Stimulated activated CD8-positive, alpha-beta memory T cell treated with anti-CD3 and anti-CD28 coated beads, Interleukin-2, amount 100 ng/mL, for 48 hours (primary cell): ENCODE data around the gene UVSSA.

Experiments used
- DNase-seq, 2 donors: peaks; one replicate each; pipeline ENCODE4 v3.0.0-alpha.2; 2020; ENCODE audit warnings: low read depth in 2 of 2

Gene UVSSA

GRCh38 chr4:1407657-1408333 lies 60.8 kb downstream of the UVSSA start:
- DNase-seq: no peak

GRCh38 chr4:1408418-1408817 lies 61.4 kb downstream of the UVSSA start:
- DNase-seq: no peak

- no peak for DNase-seq
Observed at GRCh38 chr4:1409079-1409478, 62.1 kb downstream of the UVSSA start.

GRCh38 chr4:1409491-1410425 lies 62.8 kb downstream of the UVSSA start:
- no peak for DNase-seq

GRCh38 chr4:1410491-1411325 lies 63.7 kb downstream of the UVSSA start:
- DNase-seq: peak; percentile 45 to 46

DNA sequence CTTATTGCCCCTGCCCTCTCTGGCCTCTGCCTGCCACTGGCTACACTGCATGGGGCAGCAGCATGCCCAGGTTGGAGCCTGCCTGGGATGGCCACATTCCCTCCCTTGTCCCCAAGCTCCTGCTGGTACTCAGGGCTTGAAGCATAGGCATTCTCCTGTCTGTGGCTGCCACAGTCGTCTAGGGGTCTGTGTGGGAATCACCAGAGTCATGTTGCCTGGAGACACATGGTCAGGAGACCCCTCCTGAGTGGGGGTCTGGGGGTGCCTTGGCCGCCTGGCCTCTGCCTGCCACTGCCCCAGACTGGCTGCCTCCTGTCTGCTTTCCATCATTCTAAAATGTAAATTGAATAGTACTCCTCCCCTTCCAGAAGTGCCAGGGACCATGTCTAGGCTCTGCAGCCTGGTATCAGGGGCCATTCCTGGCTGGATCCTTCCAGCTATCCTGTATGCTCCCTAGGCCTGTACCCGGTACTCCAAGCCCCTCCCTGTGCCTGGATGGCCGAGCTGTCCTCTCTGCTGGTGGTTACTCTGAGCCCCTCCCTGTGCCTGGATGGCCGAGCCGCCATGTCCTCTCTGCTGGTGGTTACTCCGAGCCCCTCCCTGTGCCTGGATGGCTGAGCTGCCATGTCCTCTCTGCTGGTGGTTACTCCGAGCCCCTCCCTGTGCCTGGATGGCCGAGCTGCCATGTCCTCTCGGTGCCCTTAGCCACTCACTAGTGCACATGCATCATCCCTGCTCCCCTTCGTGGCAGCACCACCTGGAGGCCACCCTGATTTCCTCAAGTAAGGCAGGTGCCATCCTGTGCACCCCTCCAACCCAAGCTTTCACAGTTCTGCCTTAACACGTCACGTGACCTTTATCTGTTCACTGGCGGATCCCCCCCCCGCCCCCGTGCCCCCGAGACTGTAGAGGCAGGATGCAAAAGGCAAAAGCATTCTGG lies 64.7 kb downstream of the UVSSA start:
- no peak for DNase-seq

GRCh38 chr4:1412376-1413203 lies 65.6 kb downstream of the UVSSA start:
- DNase-seq: no peak

DNA sequence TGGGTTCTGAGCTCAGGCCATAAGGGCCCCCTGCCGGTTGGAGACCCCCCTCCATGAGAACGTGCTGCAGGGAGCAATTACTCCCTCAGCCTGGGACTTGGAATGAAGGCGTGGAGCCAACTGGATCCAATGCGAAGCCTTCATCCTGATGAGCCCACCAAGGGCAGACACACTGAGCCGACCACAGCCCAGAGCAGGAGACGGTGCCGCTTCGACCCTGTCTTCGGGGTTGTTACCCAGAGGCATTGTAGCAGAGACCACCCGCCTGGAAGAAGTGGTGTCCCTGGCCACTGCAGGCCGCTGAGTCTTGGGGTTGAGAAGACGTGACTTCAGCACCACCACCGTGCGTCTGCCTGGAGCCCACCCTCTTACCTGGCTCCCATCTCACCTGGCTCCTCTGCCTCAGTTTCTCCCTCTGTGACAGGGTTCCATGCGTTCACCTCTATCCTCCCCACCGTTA lies 66.2 kb downstream of the UVSSA start:
- no peak for DNase-seq

DNA sequence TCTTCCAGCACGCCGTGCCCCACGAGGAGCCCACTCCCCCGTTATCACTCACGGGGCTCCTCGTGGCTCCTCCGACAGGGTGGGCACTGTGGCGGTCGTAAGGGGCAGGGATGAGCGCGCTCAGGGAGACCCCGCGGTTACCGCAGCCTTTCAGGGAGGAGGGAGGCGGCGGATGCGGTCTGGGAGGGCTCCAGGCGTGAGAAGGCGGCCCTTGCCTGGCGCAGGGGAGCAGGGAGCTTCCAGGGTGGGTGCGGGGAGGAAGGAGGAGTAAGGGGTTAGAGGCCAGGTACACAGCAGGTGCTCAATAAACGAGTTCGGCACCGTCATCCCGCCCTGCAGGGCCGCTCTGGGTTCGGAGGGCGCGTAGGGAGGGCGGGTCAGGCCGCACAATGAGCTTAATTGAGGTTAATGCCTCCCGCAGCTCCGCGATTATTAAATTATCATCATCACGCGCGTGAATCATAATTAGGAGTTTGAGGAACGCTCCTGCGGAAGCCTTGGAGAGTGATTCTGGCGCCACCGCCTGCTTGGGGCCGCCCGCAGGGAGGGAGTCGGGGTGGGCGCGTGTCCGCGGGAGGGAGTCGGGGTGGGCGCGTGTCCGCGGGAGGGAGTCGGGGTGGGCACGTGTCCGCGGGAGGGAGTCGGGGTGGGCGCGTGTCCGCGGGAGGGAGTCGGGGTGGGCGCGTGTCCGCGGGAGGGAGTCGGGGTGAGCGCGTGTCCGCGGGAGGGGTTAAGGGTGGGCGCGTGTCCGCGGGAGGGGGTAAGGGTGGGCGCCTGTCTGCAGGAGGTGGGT lies 66.9 kb downstream of the UVSSA start:
- no peak for DNase-seq

- no peak for DNase-seq
Observed at GRCh38 chr4:1414831-1415680, 68.0 kb downstream of the UVSSA start.

DNA sequence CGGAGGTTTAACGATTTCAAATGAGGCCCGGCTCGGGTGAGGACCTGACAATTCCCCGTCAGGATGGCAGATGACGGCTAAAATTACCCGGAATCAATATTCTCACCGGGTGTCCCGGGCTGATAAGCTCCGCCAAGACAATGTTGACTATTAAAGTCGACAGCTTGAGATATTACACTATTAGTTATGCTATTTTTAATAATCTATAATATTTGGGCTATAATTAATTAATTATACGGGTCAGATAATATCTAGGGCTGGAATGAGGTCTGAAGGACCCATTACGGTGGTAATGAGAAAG lies 68.6 kb downstream of the UVSSA start:
- no peak for DNase-seq

DNA sequence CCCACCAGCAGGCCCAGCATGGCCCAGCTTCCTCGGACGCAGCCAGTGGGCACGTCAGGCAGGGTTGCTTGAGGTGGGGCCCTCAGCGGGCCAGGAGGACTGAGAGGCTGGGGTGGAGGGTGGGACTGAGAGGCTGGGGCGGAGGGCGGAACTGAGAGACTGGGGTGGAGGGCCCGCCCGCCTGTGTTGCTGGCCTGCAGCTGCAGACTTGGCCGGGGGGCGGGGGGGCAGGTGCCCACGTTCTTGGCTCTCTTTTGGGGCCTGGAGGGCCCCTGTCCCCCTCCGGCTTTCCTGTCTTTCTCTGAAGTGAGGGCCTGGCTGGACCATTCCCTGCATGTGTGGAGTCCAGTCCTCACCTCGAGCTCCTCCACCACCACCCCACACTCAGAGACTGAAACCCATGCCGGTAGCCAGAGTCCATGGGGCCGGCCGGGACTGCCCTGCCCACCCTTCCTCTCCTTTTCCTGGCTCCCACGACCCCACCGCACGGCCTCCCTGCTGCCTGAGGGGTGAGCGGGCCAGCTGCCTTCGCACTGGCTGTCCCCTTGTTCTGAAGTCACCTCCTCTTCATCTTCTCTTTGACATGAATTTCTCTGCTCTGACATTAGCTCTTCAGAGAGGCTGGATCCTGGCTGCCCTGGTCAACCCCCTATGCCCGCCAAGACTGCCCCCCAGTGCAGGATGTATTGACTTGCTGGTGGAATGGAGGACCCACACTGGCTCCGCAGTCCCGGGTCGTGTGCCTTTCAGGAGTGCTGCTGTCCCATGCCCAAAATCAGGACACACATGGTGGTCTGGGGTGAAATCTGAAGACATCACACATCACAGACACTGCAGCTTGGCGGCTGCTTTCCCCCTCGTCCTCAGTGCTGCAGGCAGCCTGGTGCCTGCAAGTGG lies 69.3 kb downstream of the UVSSA start:
- DNase-seq: no peak

- DNase-seq: no peak
Observed at GRCh38 chr4:1416948-1417260, 69.9 kb downstream of the UVSSA start.

DNA sequence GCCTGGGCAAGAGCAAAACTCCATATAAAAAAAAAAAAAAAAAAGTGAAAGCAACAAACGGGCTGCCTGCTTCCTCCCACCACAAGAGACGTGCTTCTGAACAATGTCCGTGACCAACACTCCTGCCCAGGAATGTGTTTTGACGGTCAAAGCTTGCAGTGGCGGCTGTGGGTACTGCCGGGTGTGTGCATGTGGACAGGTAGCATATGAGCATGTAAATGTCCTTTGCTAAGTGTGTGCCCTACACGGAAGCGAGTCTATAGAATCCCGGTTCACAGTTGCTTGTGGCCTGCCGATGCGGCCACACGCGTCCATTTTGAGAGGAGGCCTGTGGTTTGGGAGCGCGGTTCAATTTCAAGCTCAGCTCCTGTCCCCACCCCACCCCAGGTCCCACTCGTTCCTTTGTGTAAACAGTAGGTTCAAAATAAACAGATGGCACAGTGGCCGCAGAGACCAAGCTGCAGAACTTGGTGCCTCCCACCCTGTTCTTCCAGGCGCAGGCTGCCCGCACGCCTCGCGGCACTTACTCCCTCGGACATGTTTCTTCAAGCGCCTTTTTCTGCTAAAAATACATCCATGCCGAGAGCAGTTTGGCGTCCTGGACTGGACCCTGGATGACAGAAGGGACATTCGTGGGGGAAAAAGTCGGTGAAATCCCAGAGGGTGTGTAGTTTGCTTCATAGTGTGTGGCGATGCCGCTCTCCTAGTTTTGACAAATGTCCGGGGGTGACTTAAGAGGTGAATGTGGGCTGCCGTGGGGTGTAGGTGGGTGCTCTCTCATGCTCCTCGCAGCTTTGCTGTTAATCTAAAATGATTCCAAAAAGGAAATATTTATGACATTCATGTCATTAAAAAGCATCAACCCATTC lies 70.7 kb downstream of the UVSSA start:
- no peak for DNase-seq

DNA sequence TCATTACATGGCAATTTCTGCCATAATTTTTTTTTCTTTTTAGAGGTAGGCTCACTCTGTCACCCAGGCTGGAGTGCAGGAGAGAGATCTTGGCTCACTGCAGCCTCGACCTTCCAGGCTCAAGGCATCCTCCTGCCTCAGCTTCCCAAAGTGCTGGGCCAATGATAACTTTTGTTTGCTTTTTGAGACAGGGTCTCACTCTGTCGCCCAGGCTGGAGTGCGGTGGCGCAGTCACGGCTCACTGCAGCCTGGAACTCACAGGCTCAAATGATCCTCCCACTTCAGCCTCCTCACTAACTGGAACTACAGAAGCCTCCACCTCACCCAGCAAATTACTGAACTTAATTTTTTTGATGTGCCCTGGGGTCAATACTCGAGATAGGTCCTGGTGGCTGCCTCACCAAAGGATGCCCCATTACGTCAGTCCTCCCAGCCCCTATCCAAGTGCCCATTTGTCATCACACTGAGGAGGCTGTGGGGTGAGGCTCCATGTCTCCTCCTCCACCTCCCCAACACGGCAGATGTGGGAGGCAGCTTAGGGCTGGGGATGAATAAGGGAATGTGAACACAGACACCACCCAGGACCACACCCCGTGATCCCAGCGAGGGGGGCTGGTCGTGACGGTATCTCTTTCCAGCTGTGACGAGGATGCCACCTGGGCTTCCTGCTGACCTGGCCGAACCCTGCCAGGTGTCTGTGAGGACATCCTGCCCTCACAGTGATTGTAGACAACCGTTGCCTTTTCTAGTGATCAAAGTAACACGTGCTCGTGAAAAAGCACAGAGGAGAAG lies 71.7 kb downstream of the UVSSA start:
- no peak for DNase-seq

GRCh38 chr4:1419708-1420107 lies 72.7 kb downstream of the UVSSA start:
- no peak for DNase-seq
